ENCODE results near the gene POLR1A.
"Not testable (repeated sequence)": the region's sequence is repeated elsewhere in the genome, so short reads cannot be mapped to it uniquely, and the experiment has no call there.

POLR1A gene

DNA sequence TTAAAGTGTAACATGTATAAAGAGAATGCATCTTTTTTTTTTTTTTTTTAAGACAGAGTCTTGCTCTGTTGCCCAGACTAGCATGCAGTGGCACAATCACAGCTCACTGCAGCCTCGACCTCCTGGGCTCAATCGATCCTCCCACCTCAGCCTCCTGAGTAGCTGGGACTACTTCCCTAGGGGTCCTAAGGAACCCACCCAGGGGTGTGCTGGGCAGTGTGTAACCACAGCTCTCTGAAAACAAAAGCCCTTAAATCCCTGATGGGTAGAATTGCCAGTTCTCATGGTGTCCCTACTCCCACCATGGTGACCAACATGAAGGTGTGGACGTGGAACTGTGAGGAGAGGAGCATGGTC is 111.3 kb downstream of the POLR1A start:
- H3K36me3 ChIP-seq (ENCODE audit: control insufficient read depth, low read length), result no peaks in the 10 kb centered on the region
- H4K20me1 ChIP-seq (ENCODE audit: control insufficient read depth, insufficient read depth, low read depth, low read length), result no peaks in the 10 kb centered on the region
- H3K4me2 ChIP-seq (ENCODE audit: low read length), result peak overlapping the region; percentile 45; the same call in 1 of the 2 replicates
- H3F3A ChIP-seq (ENCODE audit: control insufficient read depth, insufficient read depth), result no peaks in the 10 kb centered on the region
- no peak overlapping the region for H3K27ac ChIP-seq (ENCODE audit: low read depth, low read length)
- no peak overlapping the region for H3K4me3 ChIP-seq (ENCODE audit: low read length)
- peaks cover 17% of the 10 kb centered on the region for H3K4me1 ChIP-seq (ENCODE audit: control insufficient read depth, low read length)
- no peak for TF ChIP-seq EZH2phosphoT487 (IDR thresholded peaks at IDR 0.05; ENCODE audit: borderline replicate concordance, low read length)
- TF ChIP-seq, protein P1, sequence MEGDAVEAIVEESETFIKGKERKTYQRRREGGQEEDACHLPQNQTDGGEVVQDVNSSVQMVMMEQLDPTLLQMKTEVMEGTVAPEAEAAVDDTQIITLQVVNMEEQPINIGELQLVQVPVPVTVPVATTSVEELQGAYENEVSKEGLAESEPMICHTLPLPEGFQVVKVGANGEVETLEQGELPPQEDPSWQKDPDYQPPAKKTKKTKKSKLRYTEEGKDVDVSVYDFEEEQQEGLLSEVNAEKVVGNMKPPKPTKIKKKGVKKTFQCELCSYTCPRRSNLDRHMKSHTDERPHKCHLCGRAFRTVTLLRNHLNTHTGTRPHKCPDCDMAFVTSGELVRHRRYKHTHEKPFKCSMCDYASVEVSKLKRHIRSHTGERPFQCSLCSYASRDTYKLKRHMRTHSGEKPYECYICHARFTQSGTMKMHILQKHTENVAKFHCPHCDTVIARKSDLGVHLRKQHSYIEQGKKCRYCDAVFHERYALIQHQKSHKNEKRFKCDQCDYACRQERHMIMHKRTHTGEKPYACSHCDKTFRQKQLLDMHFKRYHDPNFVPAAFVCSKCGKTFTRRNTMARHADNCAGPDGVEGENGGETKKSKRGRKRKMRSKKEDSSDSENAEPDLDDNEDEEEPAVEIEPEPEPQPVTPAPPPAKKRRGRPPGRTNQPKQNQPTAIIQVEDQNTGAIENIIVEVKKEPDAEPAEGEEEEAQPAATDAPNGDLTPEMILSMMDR (IDR thresholded peaks at IDR 0.05; ENCODE audit: low read depth, low read length, poor library complexity, severe bottlenecking), result no peak
- no peaks in the 10 kb centered on the region for H3K27me3 ChIP-seq (ENCODE audit: control insufficient read depth, low read length)
- no peaks in the 10 kb centered on the region for H3K9me3 ChIP-seq (ENCODE audit: control insufficient read depth, insufficient read depth, low read length)
- H3K9me2 ChIP-seq (replicated peaks; ENCODE audit: control insufficient read depth, low read length), result no peaks in the 10 kb centered on the region
- H3K79me2 ChIP-seq (ENCODE audit: control insufficient read depth, low read length), result no peaks in the 10 kb centered on the region

DNA sequence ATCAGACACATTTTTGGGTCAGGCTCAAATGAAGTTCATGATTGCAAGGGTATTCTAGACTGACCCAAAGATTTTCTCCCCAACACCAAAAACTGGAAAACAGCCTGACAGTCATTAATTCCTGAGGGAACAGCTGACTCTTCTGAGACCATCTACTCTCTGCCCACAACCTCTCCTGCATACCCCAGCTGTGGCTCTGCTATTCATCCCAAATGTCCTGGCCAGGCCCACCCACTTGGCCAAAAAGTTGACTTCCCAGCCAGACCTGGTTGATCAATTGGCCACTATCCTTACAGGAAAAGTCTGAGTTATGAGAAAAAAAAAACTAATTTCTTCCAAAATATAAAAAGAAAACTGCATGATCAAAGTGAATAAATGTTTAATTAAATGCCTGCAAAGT is 113.1 kb downstream of the POLR1A start:
- TF ChIP-seq, protein P1 (IDR thresholded peaks at IDR 0.05; ENCODE audit: low read depth, low read length, poor library complexity, severe bottlenecking), result no peak
- no peak for TF ChIP-seq EZH2phosphoT487 (IDR thresholded peaks at IDR 0.05; ENCODE audit: borderline replicate concordance, low read length)
- no peaks in the 10 kb centered on the region for H4K20me1 ChIP-seq (ENCODE audit: control insufficient read depth, insufficient read depth, low read depth, low read length)
- H3F3A ChIP-seq (ENCODE audit: control insufficient read depth, insufficient read depth), result no peaks in the 10 kb centered on the region
- H3K79me2 ChIP-seq (ENCODE audit: control insufficient read depth, low read length), result no peaks in the 10 kb centered on the region
- H3K4me3 ChIP-seq (ENCODE audit: low read length), result no peak overlapping the region
- no peaks in the 10 kb centered on the region for H3K9me2 ChIP-seq (replicated peaks; ENCODE audit: control insufficient read depth, low read length)
- H3K4me2 ChIP-seq (ENCODE audit: low read length), result no peak overlapping the region
- H3K27me3 ChIP-seq (ENCODE audit: control insufficient read depth, low read length), result no peaks in the 10 kb centered on the region
- no peaks in the 10 kb centered on the region for H3K36me3 ChIP-seq (ENCODE audit: control insufficient read depth, low read length)
- no peaks in the 10 kb centered on the region for H3K9me3 ChIP-seq (ENCODE audit: control insufficient read depth, insufficient read depth, low read length)
- peaks cover 12% of the 10 kb centered on the region for H3K4me1 ChIP-seq (ENCODE audit: control insufficient read depth, low read length)
- no peak overlapping the region for H3K27ac ChIP-seq (ENCODE audit: low read depth, low read length)

DNA sequence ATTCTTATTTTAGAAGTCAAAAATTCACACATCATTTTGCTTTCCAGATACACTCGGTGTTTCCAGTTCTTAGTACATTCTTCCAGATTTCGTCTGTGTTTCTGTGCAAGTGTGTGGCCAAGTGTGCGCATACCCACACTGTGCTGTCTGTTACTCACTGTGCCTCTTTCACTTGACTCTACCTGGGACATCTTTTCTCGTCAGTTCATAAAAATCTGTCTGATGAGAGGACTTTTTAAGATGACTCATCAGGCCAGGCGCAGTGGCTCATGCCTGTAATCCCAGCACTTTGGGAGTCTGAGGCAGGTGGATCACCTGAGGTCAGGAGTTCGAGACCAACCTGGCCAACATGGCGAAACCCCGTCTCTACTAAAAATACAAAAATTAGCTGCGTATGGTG is 113.6 kb downstream of the POLR1A start:
- not testable (repeated sequence) for H3K9me3 ChIP-seq (ENCODE audit: control insufficient read depth, insufficient read depth, low read length); H3K36me3 ChIP-seq (ENCODE audit: control insufficient read depth, low read length); H3K79me2 ChIP-seq (ENCODE audit: control insufficient read depth, low read length); H4K20me1 ChIP-seq (ENCODE audit: control insufficient read depth, insufficient read depth, low read depth, low read length); H3K27me3 ChIP-seq (ENCODE audit: control insufficient read depth, low read length); H3K4me3 ChIP-seq (ENCODE audit: low read length); H3K4me2 ChIP-seq (ENCODE audit: low read length); H3F3A ChIP-seq (ENCODE audit: control insufficient read depth, insufficient read depth); H3K9me2 ChIP-seq (replicated peaks; ENCODE audit: control insufficient read depth, low read length); H3K27ac ChIP-seq (ENCODE audit: low read depth, low read length)
- peaks cover 12% of the 10 kb centered on the region for H3K4me1 ChIP-seq (ENCODE audit: control insufficient read depth, low read length)

DNA sequence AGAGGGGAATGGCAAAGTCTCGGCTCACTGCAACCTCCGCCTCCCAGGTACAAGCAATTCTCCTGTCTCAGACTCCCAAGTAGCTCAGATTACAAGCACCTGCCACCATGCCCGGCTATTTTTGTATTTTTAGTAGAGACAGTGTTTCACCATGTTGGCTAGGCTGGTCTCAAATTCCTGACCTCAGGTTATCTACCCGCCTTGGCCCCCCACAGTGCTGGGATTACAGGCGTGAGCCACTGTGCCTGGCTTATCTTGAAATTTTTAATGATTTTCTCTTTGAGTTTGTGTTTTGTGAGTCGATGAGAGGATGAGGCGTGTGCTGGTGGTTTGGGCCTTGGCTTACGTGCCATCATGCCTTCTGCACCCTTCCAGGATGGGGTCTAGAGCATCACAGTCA is 115.6 kb downstream of the POLR1A start:
- Histone ChIP-seq H4K20me1 (ENCODE audit: control insufficient read depth, insufficient read depth, low read depth, low read length) (no peaks in the 10 kb centered on the region), H3K4me3 (ENCODE audit: low read length) (no peak overlapping the region), H3K36me3 (ENCODE audit: control insufficient read depth, low read length) (no peaks in the 10 kb centered on the region), H3K9me2 (replicated peaks; ENCODE audit: control insufficient read depth, low read length) (no peaks in the 10 kb centered on the region), H3K4me2 (ENCODE audit: low read length) (no peak overlapping the region), H3K9me3 (ENCODE audit: control insufficient read depth, insufficient read depth, low read length) (no peaks in the 10 kb centered on the region), H3F3A (ENCODE audit: control insufficient read depth, insufficient read depth) (no peaks in the 10 kb centered on the region), H3K79me2 (ENCODE audit: control insufficient read depth, low read length) (no peaks in the 10 kb centered on the region), H3K27ac (ENCODE audit: low read depth, low read length) (no peak overlapping the region), H3K27me3 (ENCODE audit: control insufficient read depth, low read length) (no peaks in the 10 kb centered on the region), H3K4me1 (ENCODE audit: control insufficient read depth, low read length) (peaks cover 12% of the 10 kb centered on the region)
- no peak for TF ChIP-seq EZH2phosphoT487 (IDR thresholded peaks at IDR 0.05; ENCODE audit: borderline replicate concordance, low read length)
- TF ChIP-seq, protein P1 (IDR thresholded peaks at IDR 0.05; ENCODE audit: low read depth, low read length, poor library complexity, severe bottlenecking), result no peak
